ENCODE data around the gene XCR1. TPM values are rescaled to one million over a fixed set of nuclear protein-coding genes. Genes with fewer than 3 reads are reported as not detected.

The XCR1 gene
- total and polyA plus RNA-seq, 2 experiments from 2014 or later = not detected

- TF ChIP-seq ZNF462 (CRISPR knock-in tag; IDR thresholded peaks at IDR 0.05) = no peak
- TF ChIP-seq POLR2AphosphoS5 (IDR thresholded peaks at IDR 0.05; ENCODE audit: low read depth) = no peak
Observed at GRCh38 chr3:45975686-45976085, 51.6 kb downstream of the XCR1 start (continued).

- H3K27me3 Mint-ChIP-seq (ENCODE audit: insufficient read depth, low read depth, poor library complexity) = peaks cover 4% of the 10 kb centered on the region
- Histone ChIP-seq H3K9me2 (ENCODE audit: insufficient read depth) (no peaks in the 10 kb centered on the region), H3K27ac (ENCODE audit: low read depth) (no peak overlapping the region), H2AFZ (no peak overlapping the region), H3K4me2 (no peak overlapping the region), H3K79me2 (replicated peaks; ENCODE audit: insufficient read depth) (no peaks in the 10 kb centered on the region), H3K4me3 (no peak overlapping the region), H3F3A (replicated peaks; ENCODE audit: low read depth) (no peaks in the 10 kb centered on the region), H3K27me3 (ENCODE audit: insufficient read depth) (no peaks in the 10 kb centered on the region), H4K20me1 (replicated peaks; ENCODE audit: insufficient read depth) (peaks cover 5% of the 10 kb centered on the region), H3K4me1 (ENCODE audit: insufficient read depth) (no peaks in the 10 kb centered on the region), H3K36me3 (ENCODE audit: insufficient read depth) (peaks cover 24% of the 10 kb centered on the region)
- H3K9me3 Mint-ChIP-seq = no peaks in the 10 kb centered on the region; the same call in 2 of the 3 replicates
- no peak for DNase-seq (ENCODE audit: low spot score)
- no peak overlapping the region for H3K27ac Mint-ChIP-seq
- no peaks in the 10 kb centered on the region for H3K4me1 Mint-ChIP-seq
- peaks cover 30% of the 10 kb centered on the region for H3K36me3 Mint-ChIP-seq (ENCODE audit: low read depth)
- ATAC-seq = no peak
- H3K4me3 Mint-ChIP-seq = no peak overlapping the region
- TF ChIP-seq ZNF331 (CRISPR knock-in tag; IDR thresholded peaks at IDR 0.05; ENCODE audit: low read depth) (no peak), CREB1 (CRISPR knock-in tag; IDR thresholded peaks at IDR 0.05; ENCODE audit: low read depth) (no peak)
Observed at GRCh38 chr3:45974686-45975085, 52.6 kb downstream of the XCR1 start.
